Pancreas (tissue), 10 donors: ENCODE data around the gene VPS51. TPM values are rescaled to one million over a fixed set of nuclear protein-coding genes. Genes with fewer than 3 reads are reported as not detected.

Experiments used
- ATAC-seq, 4 donors: fragments of 200-7000 bp; cut with Tn5 transposase; one replicate each; pipeline versions ENCODE4 v1.8.0 to v1.9.1; 2020; ENCODE audit warnings: mild to moderate bottlenecking in 4 of 4, moderate library complexity in 4 of 4
- DNase-seq, 6 donors: peaks; one replicate each; pipeline ENCODE4 v3.0.0-alpha.2; 2020
- FAIRE-seq: peaks from 2 replicates; lab custom pipeline; 2012; peaks lifted over from hg19 to GRCh38; lab: Jason Lieb, UNC
- H3K27ac ChIP-seq, 4 donors: fragments of 200-600 bp; sonication (generic); 1 replicate in 3 of 4; 2 replicates in 1 of 4; pipeline versions ENCODE4 v1.5.0 to v1.8.0; 2020
- H3K27me3 ChIP-seq, 4 donors: fragments of 200-600 bp; one replicate each; pipeline ENCODE4 v1.8.0; 2021
- H3K36me3 ChIP-seq, 3 donors: fragments of 200-600 bp; sonication (generic) in 1 of 3; one replicate each; pipeline versions ENCODE4 v1.5.0 to v1.8.0; 2020 to 2021
- H3K4me1 ChIP-seq, 3 donors: fragments of 200-600 bp; one replicate each; pipeline ENCODE4 v1.8.0; 2021
- H3K4me3 ChIP-seq, 4 donors: fragments of 200-600 bp; sonication (generic) in 2 of 4; one replicate each; pipeline versions ENCODE4 v1.5.0 to v1.8.0; 2020 to 2021
- H3K9me3 ChIP-seq, 4 donors: fragments of 200-600 bp; one replicate each; pipeline ENCODE4 v1.8.0; 2021
- WGBS, 2 donors: extraction: QIAGEN DNeasy Blood & Tissue Kit; methylation state at CpG; one replicate each; pipeline ENCODE4 v1.1.7; 2013; 5-methylcytosine and 5-hydroxymethylcytosine counted together
- intact Hi-C, 3 donors: fragments of 100-400 bp; cut with DNase I; formaldehyde crosslinking; loops; one replicate each; pipeline versions ENCODE4 v1.11.1 to v1.14.2; 2022
- polyA plus RNA-seq, 2 donors: library from polyadenylated mRNA; stranded (reverse); fragments of 200-250 nt; gene quantifications; one replicate each; pipeline ENCODE4 v1.2.3, GENCODE V29; 2013
- total RNA-seq, 6 donors: library from RNA; stranded (reverse); fragmentation: NEBNext Ultra II Directional in 4 of 6; extraction: Animal tissue kit (Norgen Biotek cat#: 25700) in 4 of 6; gene quantifications; one replicate each; pipeline versions ENCODE4 v1.2.1 to v1.2.4, GENCODE V29; 2021 to 2023
- TF ChIP-seq, protein P1 (sequence below), 4 donors: fragments of 200-600 bp; sonication (generic) in 3 of 4; IDR thresholded peaks; one replicate each; pipeline versions ENCODE4 v1.5.0 to v1.8.0; 2021; ENCODE audit warnings: antibody characterized with exemption in 4 of 4
- donor health status: healthy with polysubstance abuse.
- donor health status: DM: no; HTN: no; CAD: no; lungs with moderate emphysema.
- donor health status: DM: no; HTN: no; CAD: no.
- donor health status: control.
- donor health status: control.
- donor health status: Bipolar disorder and iron deficiency.
- donor health status: DM: yes; HTN: yes; CAD: no.
- donor health status: DM: no; HTN: no; CAD: no.
- donor health status: DM: no; HTN: no; CAD: no.
- donor health status: DM: yes; HTN: yes; CAD: no.

VPS51 gene
- total and polyA plus RNA-seq, 8 donors: 85.4 to 179 (median 130) TPM

DNA sequence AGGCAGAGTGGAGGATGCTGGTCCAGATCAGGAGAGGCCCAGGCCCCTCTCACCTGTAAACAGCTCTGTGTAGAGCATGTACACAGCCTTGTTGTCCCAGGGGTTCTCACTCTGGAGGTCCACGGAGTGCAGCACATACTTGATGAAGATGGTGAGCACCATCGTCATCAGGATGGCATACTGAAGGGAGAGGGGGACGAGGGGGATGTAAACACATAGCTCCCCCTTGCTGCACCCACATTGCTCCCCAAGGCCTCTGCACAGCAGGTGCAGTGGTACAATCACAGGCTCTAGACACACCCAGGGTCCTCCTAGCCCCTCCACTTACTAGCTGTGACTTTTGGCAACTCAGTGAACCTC is 35.4 kb downstream of the VPS51 start:
- intact Hi-C loops: loop anchor here in 2 of 3 donors (5.0 kb wide), 1 partner anchor 51 kb away; the partner anchor contains the start of gene CAPN1 (in 2 of the 2)
- DNase-seq (peak in 1 of 6 donors; percentile 15), ATAC-seq (no peak), FAIRE-seq (no peak)
- no peaks in the 10 kb centered on the region for H3K9me3 ChIP-seq
- peaks cover 6 to 65% (median 47%) of the 10 kb centered on the region in 3 donors for H3K36me3 ChIP-seq
- H3K27ac ChIP-seq: no peak overlapping the region
- TF ChIP-seq, protein P1, sequence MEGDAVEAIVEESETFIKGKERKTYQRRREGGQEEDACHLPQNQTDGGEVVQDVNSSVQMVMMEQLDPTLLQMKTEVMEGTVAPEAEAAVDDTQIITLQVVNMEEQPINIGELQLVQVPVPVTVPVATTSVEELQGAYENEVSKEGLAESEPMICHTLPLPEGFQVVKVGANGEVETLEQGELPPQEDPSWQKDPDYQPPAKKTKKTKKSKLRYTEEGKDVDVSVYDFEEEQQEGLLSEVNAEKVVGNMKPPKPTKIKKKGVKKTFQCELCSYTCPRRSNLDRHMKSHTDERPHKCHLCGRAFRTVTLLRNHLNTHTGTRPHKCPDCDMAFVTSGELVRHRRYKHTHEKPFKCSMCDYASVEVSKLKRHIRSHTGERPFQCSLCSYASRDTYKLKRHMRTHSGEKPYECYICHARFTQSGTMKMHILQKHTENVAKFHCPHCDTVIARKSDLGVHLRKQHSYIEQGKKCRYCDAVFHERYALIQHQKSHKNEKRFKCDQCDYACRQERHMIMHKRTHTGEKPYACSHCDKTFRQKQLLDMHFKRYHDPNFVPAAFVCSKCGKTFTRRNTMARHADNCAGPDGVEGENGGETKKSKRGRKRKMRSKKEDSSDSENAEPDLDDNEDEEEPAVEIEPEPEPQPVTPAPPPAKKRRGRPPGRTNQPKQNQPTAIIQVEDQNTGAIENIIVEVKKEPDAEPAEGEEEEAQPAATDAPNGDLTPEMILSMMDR (IDR thresholded peaks at IDR 0.05): no peak
- peaks cover 12 to 32% (median 22%) of the 10 kb centered on the region in 3 donors for H3K4me1 ChIP-seq
- H3K27me3 ChIP-seq: no peaks in the 10 kb centered on the region
- WGBS, 2 donors: 44 to 53% methylated on average over 3 of the region's 3 CpGs
- H3K4me3 ChIP-seq: no peak overlapping the region

- no peaks in the 10 kb centered on the region for H3K9me3 ChIP-seq
- TF ChIP-seq, protein P1 (IDR thresholded peaks at IDR 0.05): no peak
- H3K36me3 ChIP-seq: peaks cover 6 to 61% (median 43%) of the 10 kb centered on the region in 3 donors
- ATAC-seq (no peak), DNase-seq (peak in 1 of 6 donors; percentile 18), FAIRE-seq (no peak)
- intact Hi-C loops: loop anchor here in 2 of 3 donors (5.0 kb wide), 1 partner anchor 50 kb away; the partner anchor contains the start of gene CAPN1 (in 2 of the 2)
- no peaks in the 10 kb centered on the region for H3K27me3 ChIP-seq
- WGBS, 2 donors: 41 to 46% methylated on average over 6 of the region's 6 CpGs
- H3K4me3 ChIP-seq: peak overlapping the region in 2 of 4 donors; percentile 70 to 78
- peaks cover 14 to 32% (median 26%) of the 10 kb centered on the region in 3 donors for H3K4me1 ChIP-seq
- no peak overlapping the region for H3K27ac ChIP-seq
Observed at GRCh38 chr11:65131895-65132237, 35.9 kb downstream of the VPS51 start.

- 37 to 44% methylated on average over 10 of the region's 10 CpGs for WGBS, 2 donors
- Histone ChIP-seq H3K27me3 (no peaks in the 10 kb centered on the region), H3K36me3 (peaks cover 6 to 58% (median 38%) of the 10 kb centered on the region in 3 donors), H3K9me3 (no peaks in the 10 kb centered on the region), H3K4me3 (peak overlapping the region in 3 of 4 donors; percentile 70 to 87 (median 78)), H3K4me1 (peaks cover 14 to 32% (median 26%) of the 10 kb centered on the region in 3 donors), H3K27ac (peak overlapping the region in 2 of 4 donors; percentile 7 to 99)
- TF ChIP-seq, protein P1 (IDR thresholded peaks at IDR 0.05): no peak
- FAIRE-seq (no peak), ATAC-seq (no peak), DNase-seq (peak in 2 of 6 donors; percentile 9 to 58)
- intact Hi-C loops: loop anchor here in 2 of 3 donors (5.0 kb wide), 1 partner anchor 50 kb away; the partner anchor contains the start of gene CAPN1 (in 2 of the 2)
Observed at GRCh38 chr11:65132238-65132987, 36.4 kb downstream of the VPS51 start.

DNA sequence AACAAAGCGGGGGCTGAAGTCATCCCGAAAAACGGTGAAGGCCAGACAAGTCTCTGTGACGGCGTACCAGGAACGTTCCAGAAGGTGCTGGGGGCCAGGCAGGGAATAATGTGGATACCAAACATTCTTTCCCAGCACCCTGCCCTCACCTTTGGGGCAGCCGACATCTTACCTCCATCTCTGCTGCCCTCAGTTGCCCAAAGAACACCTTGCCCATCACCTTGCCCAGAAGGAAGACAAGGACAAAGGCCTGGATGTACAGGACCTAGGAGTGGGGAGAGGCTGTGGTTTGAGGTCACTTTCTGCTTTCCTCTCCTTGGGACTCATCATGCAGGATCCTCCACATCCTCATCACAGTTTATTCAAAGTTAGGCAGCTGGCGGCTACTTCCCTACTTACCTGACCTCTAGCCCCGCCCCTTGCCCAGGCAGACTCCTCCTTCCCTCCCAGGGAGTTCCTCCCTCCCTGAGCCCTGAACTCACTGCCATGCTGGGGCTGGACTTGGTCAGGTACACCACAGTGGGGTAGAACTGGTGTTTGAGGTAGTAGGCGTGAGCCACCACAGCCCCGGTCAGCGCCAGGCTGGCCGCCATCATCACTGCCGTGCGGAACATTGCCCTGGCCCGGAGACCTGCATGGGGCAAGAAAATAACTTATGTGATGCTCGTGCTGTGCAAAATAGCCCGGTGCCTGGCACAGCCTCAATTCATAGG is 37.1 kb downstream of the VPS51 start:
- ATAC-seq (peak; percentile 38 to 55 (median 46)), FAIRE-seq (no peak), DNase-seq (peak; percentile 80 to 94 (median 86))
- TF ChIP-seq, protein P1 (IDR thresholded peaks at IDR 0.05): no peak
- Histone ChIP-seq H3K27ac (peak overlapping the region; percentile 99 to 100 (median 99)), H3K4me3 (peak overlapping the region; percentile 70 to 93 (median 82)), H3K4me1 (peaks cover 14 to 32% (median 26%) of the 10 kb centered on the region in 3 donors), H3K27me3 (no peaks in the 10 kb centered on the region), H3K9me3 (no peaks in the 10 kb centered on the region), H3K36me3 (peaks cover 6 to 50% (median 31%) of the 10 kb centered on the region in 3 donors)
- intact Hi-C loops: loop anchor here in 2 of 3 donors (5.0 kb wide), 1 partner anchor 49 kb away; the partner anchor contains the start of gene CAPN1 (in 2 of the 2)
- 17 to 19% methylated on average over 18 of the region's 18 CpGs for WGBS, 2 donors
